Tibial nerve (tissue), 4 donors: ENCODE data around the gene TUBE1. TPM values are rescaled to one million over a fixed set of nuclear protein-coding genes. Genes with fewer than 3 reads are reported as not detected.

ENCODE experiments used
- DNase-seq, 2 donors: peaks; one replicate each; pipeline ENCODE4 v3.0.0-alpha.2; 2019; ENCODE audit warnings: low spot score in 2 of 2
- H3K27ac ChIP-seq, 4 donors: fragments of 200-600 bp; sonication (generic) in 3 of 4; one replicate each; pipeline ENCODE4 v1.5.1; 2017 to 2019; ENCODE audit warnings: mild to moderate bottlenecking in 1 of 4
- H3K27me3 ChIP-seq, 2 donors: fragments of 200-600 bp; sonication (generic) in 1 of 2; one replicate each; pipeline versions ENCODE4 v1.5.1 to v1.6.0; 2017 to 2019
- H3K36me3 ChIP-seq, 3 donors: fragments of 200-600 bp; sonication (generic); one replicate each; pipeline ENCODE4 v1.5.1; 2018 to 2019
- H3K4me1 ChIP-seq, 4 donors: fragments of 200-600 bp; sonication (generic) in 3 of 4; one replicate each; pipeline ENCODE4 v1.5.1; 2017 to 2019
- H3K4me3 ChIP-seq, 4 donors: fragments of 200-600 bp; sonication (generic) in 3 of 4; one replicate each; pipeline ENCODE4 v1.5.1; 2017 to 2019; ENCODE audit warnings: mild to moderate bottlenecking in 1 of 4, moderate library complexity in 1 of 4
- H3K9me3 ChIP-seq, 4 donors: fragments of 200-600 bp; sonication (generic) in 3 of 4; one replicate each; pipeline ENCODE4 v1.5.1; 2017 to 2019
- EP300 ChIP-seq, 2 donors: sonication (generic); formaldehyde crosslinking; IDR thresholded peaks; one replicate each; pipeline ENCODE4 v1.6.1; 2017; ENCODE audit warnings: antibody characterized with exemption in 2 of 2, mild to moderate bottlenecking in 1 of 2
- POLR2A ChIP-seq, 2 donors: fragments of 450-650 bp; IDR thresholded peaks; one replicate each; pipeline ENCODE4 v1.6.1; 2017; ENCODE audit warnings: antibody characterized with exemption in 2 of 2, mild to moderate bottlenecking in 2 of 2, moderate library complexity in 2 of 2
- WGBS, 2 donors: methylation state at CpG; one replicate each; pipeline ENCODE4 v1.1.5; 2018; 5-methylcytosine and 5-hydroxymethylcytosine counted together
- total RNA-seq, 4 donors: library from RNA; depleted of rRNA; stranded (reverse); fragments of >200 nt; gene quantifications; one replicate each; pipeline ENCODE4 v1.1.0, GENCODE V29; 2016
- TF ChIP-seq, protein P1 (sequence below), 5 experiments: fragments of 200-600 bp in 3 of 5; fragments of 450-650 bp in 2 of 5; sonication (generic) in 3 of 5; IDR thresholded peaks; one replicate each; pipeline ENCODE4 v1.5.1; 2016 to 2019; ENCODE audit warnings: antibody characterized with exemption in 5 of 5, mild to moderate bottlenecking in 3 of 5, moderate library complexity in 2 of 5

Gene TUBE1
- total RNA-seq, 4 donors from 2014 or later = 47.2 to 64.5 (median 50.7) TPM

DNA sequence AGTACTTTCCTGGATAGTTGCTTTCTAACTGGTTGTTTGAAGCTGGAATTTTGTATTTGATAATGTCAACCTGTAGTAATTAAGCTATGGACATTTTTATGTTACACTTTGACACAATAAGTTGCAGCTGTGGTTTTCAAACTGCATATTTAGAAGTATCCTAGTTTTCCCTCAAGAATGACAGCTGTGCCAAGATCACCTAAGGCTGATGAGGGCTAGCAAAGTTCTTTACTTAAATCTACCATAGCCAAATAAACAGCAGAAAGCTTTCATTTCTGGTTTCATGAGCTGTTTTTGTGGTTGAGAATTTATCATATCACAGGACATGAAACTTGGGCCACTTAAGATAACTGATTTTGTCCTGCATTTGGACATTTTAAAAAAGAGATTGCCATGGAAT is 30.8 kb upstream of the TUBE1 start:
- TF ChIP-seq POLR2A (IDR thresholded peaks at IDR 0.05) (no peak), EP300 (IDR thresholded peaks at IDR 0.05) (no peak)
- TF ChIP-seq, protein P1, sequence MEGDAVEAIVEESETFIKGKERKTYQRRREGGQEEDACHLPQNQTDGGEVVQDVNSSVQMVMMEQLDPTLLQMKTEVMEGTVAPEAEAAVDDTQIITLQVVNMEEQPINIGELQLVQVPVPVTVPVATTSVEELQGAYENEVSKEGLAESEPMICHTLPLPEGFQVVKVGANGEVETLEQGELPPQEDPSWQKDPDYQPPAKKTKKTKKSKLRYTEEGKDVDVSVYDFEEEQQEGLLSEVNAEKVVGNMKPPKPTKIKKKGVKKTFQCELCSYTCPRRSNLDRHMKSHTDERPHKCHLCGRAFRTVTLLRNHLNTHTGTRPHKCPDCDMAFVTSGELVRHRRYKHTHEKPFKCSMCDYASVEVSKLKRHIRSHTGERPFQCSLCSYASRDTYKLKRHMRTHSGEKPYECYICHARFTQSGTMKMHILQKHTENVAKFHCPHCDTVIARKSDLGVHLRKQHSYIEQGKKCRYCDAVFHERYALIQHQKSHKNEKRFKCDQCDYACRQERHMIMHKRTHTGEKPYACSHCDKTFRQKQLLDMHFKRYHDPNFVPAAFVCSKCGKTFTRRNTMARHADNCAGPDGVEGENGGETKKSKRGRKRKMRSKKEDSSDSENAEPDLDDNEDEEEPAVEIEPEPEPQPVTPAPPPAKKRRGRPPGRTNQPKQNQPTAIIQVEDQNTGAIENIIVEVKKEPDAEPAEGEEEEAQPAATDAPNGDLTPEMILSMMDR (IDR thresholded peaks at IDR 0.05) = no peak
- Histone ChIP-seq H3K4me1 (peaks cover 0 to under 1% (median 0%) of the 10 kb centered on the region in 4 donors), H3K36me3 (peaks cover 0 to 94% (median 7%) of the 10 kb centered on the region in 3 donors), H3K9me3 (no peaks in the 10 kb centered on the region), H3K27me3 (no peaks in the 10 kb centered on the region), H3K27ac (no peak overlapping the region), H3K4me3 (no peak overlapping the region)
- no peak for DNase-seq

DNA sequence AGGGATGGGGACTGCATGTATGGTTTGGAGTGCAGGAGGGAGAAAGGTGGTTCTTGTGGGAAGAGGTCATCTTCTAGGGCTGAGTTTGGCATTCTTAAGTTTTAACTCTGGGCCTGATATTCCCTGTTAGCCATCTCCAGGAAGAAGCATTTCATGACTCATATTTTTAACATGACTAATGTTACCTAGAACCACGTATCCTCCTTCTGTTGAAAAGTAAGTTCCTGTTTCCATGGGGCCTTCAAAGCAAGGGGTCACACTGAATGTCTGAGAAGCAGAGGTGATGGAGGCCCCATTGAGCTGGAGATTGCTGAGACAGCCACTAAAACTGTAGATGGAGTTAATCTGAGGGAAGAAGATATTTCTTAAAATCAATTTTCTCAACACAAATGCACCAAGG is 30.3 kb upstream of the TUBE1 start:
- Histone ChIP-seq H3K9me3 (no peaks in the 10 kb centered on the region), H3K4me3 (no peak overlapping the region), H3K27ac (no peak overlapping the region), H3K4me1 (no peaks in the 10 kb centered on the region), H3K36me3 (peaks cover 0 to 94% (median 7%) of the 10 kb centered on the region in 3 donors), H3K27me3 (no peaks in the 10 kb centered on the region)
- no peak for DNase-seq
- WGBS, 2 donors = 39 to 62% methylated on average over 1 of the region's 1 CpG
- TF ChIP-seq, protein P1 (IDR thresholded peaks at IDR 0.05) = no peak
- TF ChIP-seq POLR2A (IDR thresholded peaks at IDR 0.05) = no peak
- TF ChIP-seq EP300 (IDR thresholded peaks at IDR 0.05) = no peak

- H3K27ac ChIP-seq = no peak overlapping the region
- DNase-seq = no peak
Observed at GRCh38 chr6:112116221-112116620, 28.9 kb upstream of the TUBE1 start.

DNA sequence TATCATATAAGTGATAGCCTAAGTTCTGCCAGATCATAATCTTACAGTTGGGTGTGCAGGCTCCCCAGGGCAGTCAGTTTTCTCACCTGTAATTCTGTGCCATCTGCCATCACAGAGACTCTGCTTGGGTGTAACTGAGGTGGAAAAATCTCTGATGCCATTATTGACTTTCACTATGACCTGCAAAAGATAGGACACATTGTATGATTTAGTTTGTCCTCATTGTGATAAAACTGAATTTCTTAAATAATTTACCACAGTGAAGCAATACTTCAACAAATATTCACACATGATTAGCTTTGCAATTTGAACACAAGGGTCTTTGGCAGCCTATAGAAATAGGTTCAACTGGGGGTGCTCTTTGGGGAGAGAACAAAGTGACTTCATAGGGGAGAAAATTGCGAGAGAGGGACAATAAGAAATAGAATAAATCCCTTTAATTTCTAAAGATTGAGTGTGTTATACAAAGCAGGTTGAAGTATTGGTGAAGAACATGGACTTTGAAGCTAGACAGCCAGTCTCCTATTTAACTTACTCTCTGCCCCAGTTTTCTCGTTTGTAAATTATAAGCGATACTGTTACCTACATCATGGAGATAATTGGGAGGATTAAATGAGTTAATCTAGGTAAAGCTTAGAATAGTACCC is 27.4 kb upstream of the TUBE1 start:
- H3K4me3 ChIP-seq = no peak overlapping the region
- DNase-seq = no peak
- H3K4me1 ChIP-seq = no peaks in the 10 kb centered on the region
- H3K9me3 ChIP-seq = no peaks in the 10 kb centered on the region
- H3K36me3 ChIP-seq = peaks cover 0 to 94% (median 7%) of the 10 kb centered on the region in 3 donors
- TF ChIP-seq, protein P1 (IDR thresholded peaks at IDR 0.05) = no peak
- TF ChIP-seq POLR2A (IDR thresholded peaks at IDR 0.05) (no peak), EP300 (IDR thresholded peaks at IDR 0.05) (no peak)
- H3K27ac ChIP-seq = no peak overlapping the region
- H3K27me3 ChIP-seq = no peaks in the 10 kb centered on the region
- 89 to 91% methylated on average over 3 of the region's 3 CpGs for WGBS, 2 donors

More at GRCh38 chr6:112116221-112116620, 28.9 kb upstream of the TUBE1 start:
- no peaks in the 10 kb centered on the region for H3K27me3 ChIP-seq
- H3K9me3 ChIP-seq = no peaks in the 10 kb centered on the region
- H3K4me3 ChIP-seq = no peak overlapping the region
- no peaks in the 10 kb centered on the region for H3K4me1 ChIP-seq
- 82 to 91% methylated on average over 1 of the region's 1 CpG for WGBS, 2 donors
- H3K36me3 ChIP-seq = peaks cover 0 to 94% (median 7%) of the 10 kb centered on the region in 3 donors
- TF ChIP-seq, protein P1 (IDR thresholded peaks at IDR 0.05) = no peak
- TF ChIP-seq EP300 (IDR thresholded peaks at IDR 0.05) (no peak), POLR2A (IDR thresholded peaks at IDR 0.05) (no peak)

GRCh38 chr6:112113918-112114317 is 26.6 kb upstream of the TUBE1 start:
- H3K27ac ChIP-seq = no peak overlapping the region
- H3K27me3 ChIP-seq = no peaks in the 10 kb centered on the region
- TF ChIP-seq, protein P1 (IDR thresholded peaks at IDR 0.05) = no peak
- TF ChIP-seq POLR2A (IDR thresholded peaks at IDR 0.05) (no peak), EP300 (IDR thresholded peaks at IDR 0.05) (no peak)
- H3K9me3 ChIP-seq = no peaks in the 10 kb centered on the region
- no peak overlapping the region for H3K4me3 ChIP-seq
- no peak for DNase-seq
- H3K4me1 ChIP-seq = no peaks in the 10 kb centered on the region
- peaks cover 0 to 94% (median 2%) of the 10 kb centered on the region in 3 donors for H3K36me3 ChIP-seq
